ENCODE data around the gene DDN. TPM values are rescaled to one million over a fixed set of nuclear protein-coding genes. Genes with fewer than 3 reads are reported as not detected.

DDN gene
- total RNA-seq, 1 experiment from 2014 or later = 0.51 TPM

GRCh38 chr12:48946943-48947342, 52.2 kb downstream of the DDN start:
- H3K4me3 ChIP-seq (ENCODE audit: low read depth in 2 of 2, low read length in 2 of 2) = no peak overlapping the region
- no peaks in the 10 kb centered on the region for H3K9me3 ChIP-seq (ENCODE audit: control insufficient read depth, insufficient read depth, low read depth, low read length)
- no peak overlapping the region for H3K27ac ChIP-seq (ENCODE audit: low read length)
- H3K36me3 ChIP-seq (ENCODE audit: control insufficient read depth, insufficient read depth, low read length) = 0 out of 2 replicates have a peak, but pooled peaks cover 3% of the 10 kb centered on the region
- in situ Hi-C loops (cut with HindIII; ENCODE audit: low pct_unique_long_range_greater_than_20kb, low sequenced_read_pairs) = no loop called here
- no peak for ATAC-seq
- DNase-seq (ENCODE audit: low read depth, low spot score) = no peak
- intact Hi-C loops (cut with micrococcal nuclease; ENCODE audit: unreplicated experiment) = no loop called here
- BruUV-seq (replicated peaks) = no TSS peak
- no peaks in the 10 kb centered on the region for H3K4me1 ChIP-seq (ENCODE audit: control insufficient read depth, insufficient read depth, low read length)
- H3K27me3 ChIP-seq (ENCODE audit: control insufficient read depth, insufficient read depth, low read length) = no peaks in the 10 kb centered on the region
- ChIA-PET POLR2A (interaction anchor here (0.7 kb wide), 1 partner anchor 26 kb away, joined by 4 read pairs; no protein-coding TSS in a partner anchor), CTCF (no interaction called here)
- TF ChIP-seq CTCF (IDR thresholded peaks at IDR 0.05) = no peak
- TF ChIP-seq POLR2AphosphoS5 (IDR thresholded peaks at IDR 0.05; ENCODE audit: low read depth, low read length) = no peak
- TF ChIP-seq SIN3A (IDR thresholded peaks at IDR 0.05; ENCODE audit: borderline replicate concordance, insufficient read depth, low read depth, low read length) = no peak
- no peak for TF ChIP-seq REST (IDR thresholded peaks at IDR 0.05; ENCODE audit: insufficient read depth in 1 of 2, low read depth in 2 of 2, low read length in 1 of 2)
- no peak for TF ChIP-seq TCF7L2 (IDR thresholded peaks at IDR 0.05; ENCODE audit: low read depth, low read length)

- POLR2A ChIA-PET = interaction anchor here (0.6 kb wide), 1 partner anchor 47 kb away, joined by 3 read pairs; no protein-coding TSS in a partner anchor
- Histone ChIP-seq H3K9me3 (ENCODE audit: control insufficient read depth, insufficient read depth, low read depth, low read length) (no peaks in the 10 kb centered on the region), H3K27ac (ENCODE audit: low read length) (no peak overlapping the region), H3K27me3 (ENCODE audit: control insufficient read depth, insufficient read depth, low read length) (no peaks in the 10 kb centered on the region), H3K4me1 (ENCODE audit: control insufficient read depth, insufficient read depth, low read length) (no peaks in the 10 kb centered on the region), H3K4me3 (ENCODE audit: low read depth in 2 of 2, low read length in 2 of 2) (no peak overlapping the region), H3K36me3 (ENCODE audit: control insufficient read depth, insufficient read depth, low read length) (0 out of 2 replicates have a peak, but pooled peaks cover 5% of the 10 kb centered on the region)
- in situ Hi-C loops (cut with HindIII; ENCODE audit: low pct_unique_long_range_greater_than_20kb, low sequenced_read_pairs) (no loop called here), intact Hi-C loops (cut with micrococcal nuclease; ENCODE audit: unreplicated experiment) (no loop called here)
- DNase-seq (ENCODE audit: low read depth, low spot score) (no peak), ATAC-seq (no peak)
- CTCF ChIA-PET = no interaction called here
- no peak for TF ChIP-seq POLR2AphosphoS5 (IDR thresholded peaks at IDR 0.05; ENCODE audit: low read depth, low read length)
- no peak for TF ChIP-seq TCF7L2 (IDR thresholded peaks at IDR 0.05; ENCODE audit: low read depth, low read length)
- no peak for TF ChIP-seq CTCF (IDR thresholded peaks at IDR 0.05)
- no peak for TF ChIP-seq SIN3A (IDR thresholded peaks at IDR 0.05; ENCODE audit: borderline replicate concordance, insufficient read depth, low read depth, low read length)
- TF ChIP-seq REST (IDR thresholded peaks at IDR 0.05; ENCODE audit: insufficient read depth in 1 of 2, low read depth in 2 of 2, low read length in 1 of 2) = no peak
- BruUV-seq (replicated peaks) = TSS peak; percentile 53
Measured at GRCh38 chr12:48946205-48946604, 53.0 kb downstream of the DDN start.

All from Panc1 (cell line).